Ascending aorta (tissue), 2 donors: Measurements from ENCODE around the gene PRTG. TPM values are rescaled to one million over a fixed set of nuclear protein-coding genes. Genes with fewer than 3 reads are reported as not detected.

ENCODE experiments used
- DNase-seq, 2 donors: peaks; one replicate each; pipeline ENCODE4 v3.0.0-alpha.2; 2019; ENCODE audit warnings: low spot score in 2 of 2
- H3K27ac ChIP-seq, 2 donors: fragments of 200-600 bp; sonication (generic); one replicate each; pipeline ENCODE4 v1.5.1; 2016 to 2017; ENCODE audit warnings: mild to moderate bottlenecking in 1 of 2
- H3K27me3 ChIP-seq: fragments of 200-600 bp; sonication (generic); one replicate; pipeline ENCODE4 v1.5.1; 2017
- H3K36me3 ChIP-seq, 2 donors: fragments of 200-600 bp; sonication (generic); one replicate each; pipeline ENCODE4 v1.5.1; 2016
- H3K4me1 ChIP-seq, 2 donors: fragments of 200-600 bp; sonication (generic); one replicate each; pipeline ENCODE4 v1.5.1; 2016 to 2017; ENCODE audit warnings: mild to moderate bottlenecking in 1 of 2
- H3K4me3 ChIP-seq, 2 donors: fragments of 200-600 bp; sonication (generic); one replicate each; pipeline ENCODE4 v1.5.1; 2016 to 2017; ENCODE audit warnings: mild to moderate bottlenecking in 1 of 2
- H3K9me3 ChIP-seq, 2 donors: fragments of 200-600 bp; sonication (generic); one replicate each; pipeline ENCODE4 v1.5.1; 2016
- CTCF ChIP-seq, 3 experiments: fragments of 200-600 bp in 2 of 3; fragments of 450-650 bp in 1 of 3; sonication (generic) in 2 of 3; IDR thresholded peaks; one replicate each; pipeline ENCODE4 v1.5.1; 2016 to 2019; ENCODE audit warnings: antibody characterized with exemption in 3 of 3, mild to moderate bottlenecking in 1 of 3, moderate library complexity in 1 of 3
- intact Hi-C: fragments of 100-400 bp; cut with DNase I; formaldehyde crosslinking; loops from one replicate; pipeline ENCODE4 v1.15.1; 2023
- total RNA-seq: library from RNA; depleted of rRNA; stranded (reverse); fragments of >200 nt; gene quantifications from one replicate; pipeline ENCODE4 v1.1.0, GENCODE V29; 2016

PRTG gene
- total RNA-seq, 1 donor from 2014 or later = 0.21 TPM

- no peaks in the 10 kb centered on the region for H3K27me3 ChIP-seq
- H3K4me1 ChIP-seq = no peaks in the 10 kb centered on the region
- TF ChIP-seq CTCF (IDR thresholded peaks at IDR 0.05) = no peak
- no peak overlapping the region for H3K27ac ChIP-seq
- no peak for DNase-seq
- no peaks in the 10 kb centered on the region for H3K9me3 ChIP-seq
- intact Hi-C loops = no loop called here
- H3K36me3 ChIP-seq = no peaks in the 10 kb centered on the region
- no peak overlapping the region for H3K4me3 ChIP-seq
Observed at GRCh38 chr15:55782901-55783300, 39.9 kb upstream of the PRTG start.

GRCh38 chr15:55780292-55780691, 37.3 kb upstream of the PRTG start:
- DNase-seq = no peak
- Histone ChIP-seq H3K4me1 (no peaks in the 10 kb centered on the region), H3K36me3 (no peaks in the 10 kb centered on the region), H3K4me3 (no peak overlapping the region), H3K9me3 (no peaks in the 10 kb centered on the region), H3K27me3 (no peaks in the 10 kb centered on the region), H3K27ac (no peak overlapping the region)
- intact Hi-C loops = no loop called here
- no peak for TF ChIP-seq CTCF (IDR thresholded peaks at IDR 0.05)

GRCh38 chr15:55778932-55779331, 36.0 kb upstream of the PRTG start:
- H3K4me1 ChIP-seq = no peaks in the 10 kb centered on the region
- no peak overlapping the region for H3K4me3 ChIP-seq
- no peaks in the 10 kb centered on the region for H3K9me3 ChIP-seq
- intact Hi-C loops = no loop called here
- TF ChIP-seq CTCF (IDR thresholded peaks at IDR 0.05) = no peak
- no peaks in the 10 kb centered on the region for H3K36me3 ChIP-seq
- no peak overlapping the region for H3K27ac ChIP-seq
- H3K27me3 ChIP-seq = no peaks in the 10 kb centered on the region
- no peak for DNase-seq

GRCh38 chr15:55775316-55775715, 32.4 kb upstream of the PRTG start:
- no peaks in the 10 kb centered on the region for H3K27me3 ChIP-seq
- H3K4me3 ChIP-seq = no peak overlapping the region
- H3K9me3 ChIP-seq = no peaks in the 10 kb centered on the region
- intact Hi-C loops = no loop called here
- no peaks in the 10 kb centered on the region for H3K36me3 ChIP-seq
- TF ChIP-seq CTCF (IDR thresholded peaks at IDR 0.05) = no peak
- H3K4me1 ChIP-seq = no peaks in the 10 kb centered on the region
- DNase-seq = no peak
- H3K27ac ChIP-seq = no peak overlapping the region

GRCh38 chr15:55774113-55774970, 31.4 kb upstream of the PRTG start:
- no peaks in the 10 kb centered on the region for H3K27me3 ChIP-seq
- no peaks in the 10 kb centered on the region for H3K9me3 ChIP-seq
- DNase-seq = peak in 1 of 2 donors; percentile 64
- H3K4me1 ChIP-seq = no peaks in the 10 kb centered on the region
- no peaks in the 10 kb centered on the region for H3K36me3 ChIP-seq
- intact Hi-C loops = no loop called here
- peak in 2 of 3 experiments; percentile 36 to 58 for TF ChIP-seq CTCF (IDR thresholded peaks at IDR 0.05)
- H3K27ac ChIP-seq = no peak overlapping the region
- no peak overlapping the region for H3K4me3 ChIP-seq
